DMS53 treated with DMSO at 0.1 percent for 48 hours (cell line): ENCODE results near the gene ABLIM2.

Experiments
- DNase-seq: peaks from one replicate; lab custom pipeline; 2025; ENCODE audit not compliant: unreplicated experiment; lab: John Stamatoyannopoulos, UW

The ABLIM2 gene

GRCh38 chr4:8073206-8073863 is 85.3 kb downstream of the ABLIM2 start:
- no peak for DNase-seq

DNA sequence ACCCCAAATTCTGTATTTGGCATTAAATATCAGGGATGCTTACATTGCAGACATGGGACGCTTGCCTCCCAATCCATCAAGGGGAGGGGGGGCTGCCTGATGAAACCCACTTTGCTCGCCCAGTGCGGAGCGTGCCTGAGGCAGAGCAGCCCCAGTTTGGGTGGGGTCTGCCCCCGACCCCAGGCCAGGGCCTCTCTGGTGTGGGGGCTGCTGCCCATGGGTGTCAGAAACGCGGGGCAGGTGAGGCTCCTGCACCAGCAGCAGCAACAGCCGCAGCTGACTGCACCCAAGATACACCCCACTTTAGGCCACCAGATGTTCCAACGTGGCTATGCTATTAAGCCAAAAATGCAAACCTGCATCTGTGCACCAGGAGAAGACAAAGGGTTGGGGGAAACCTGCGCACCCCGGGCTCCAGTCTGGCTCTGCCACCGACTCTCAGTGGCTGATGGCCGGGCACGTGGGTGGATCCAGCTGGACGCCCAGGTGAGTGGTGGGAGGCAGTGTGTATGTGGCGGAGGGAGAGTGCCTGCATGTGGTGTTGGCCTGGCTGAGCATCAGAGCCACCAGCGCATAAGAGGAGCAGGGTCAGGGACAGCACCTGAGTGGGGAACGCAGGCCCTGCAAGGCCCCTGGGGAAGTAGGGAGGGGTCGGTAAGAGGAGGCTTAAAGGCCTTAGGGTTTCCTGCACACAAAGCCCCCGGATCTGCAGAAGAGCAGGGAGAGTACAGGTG is 86.2 kb downstream of the ABLIM2 start:
- DNase-seq = no peak

GRCh38 chr4:8071766-8072165 is 86.8 kb downstream of the ABLIM2 start:
- DNase-seq = no peak

DNA sequence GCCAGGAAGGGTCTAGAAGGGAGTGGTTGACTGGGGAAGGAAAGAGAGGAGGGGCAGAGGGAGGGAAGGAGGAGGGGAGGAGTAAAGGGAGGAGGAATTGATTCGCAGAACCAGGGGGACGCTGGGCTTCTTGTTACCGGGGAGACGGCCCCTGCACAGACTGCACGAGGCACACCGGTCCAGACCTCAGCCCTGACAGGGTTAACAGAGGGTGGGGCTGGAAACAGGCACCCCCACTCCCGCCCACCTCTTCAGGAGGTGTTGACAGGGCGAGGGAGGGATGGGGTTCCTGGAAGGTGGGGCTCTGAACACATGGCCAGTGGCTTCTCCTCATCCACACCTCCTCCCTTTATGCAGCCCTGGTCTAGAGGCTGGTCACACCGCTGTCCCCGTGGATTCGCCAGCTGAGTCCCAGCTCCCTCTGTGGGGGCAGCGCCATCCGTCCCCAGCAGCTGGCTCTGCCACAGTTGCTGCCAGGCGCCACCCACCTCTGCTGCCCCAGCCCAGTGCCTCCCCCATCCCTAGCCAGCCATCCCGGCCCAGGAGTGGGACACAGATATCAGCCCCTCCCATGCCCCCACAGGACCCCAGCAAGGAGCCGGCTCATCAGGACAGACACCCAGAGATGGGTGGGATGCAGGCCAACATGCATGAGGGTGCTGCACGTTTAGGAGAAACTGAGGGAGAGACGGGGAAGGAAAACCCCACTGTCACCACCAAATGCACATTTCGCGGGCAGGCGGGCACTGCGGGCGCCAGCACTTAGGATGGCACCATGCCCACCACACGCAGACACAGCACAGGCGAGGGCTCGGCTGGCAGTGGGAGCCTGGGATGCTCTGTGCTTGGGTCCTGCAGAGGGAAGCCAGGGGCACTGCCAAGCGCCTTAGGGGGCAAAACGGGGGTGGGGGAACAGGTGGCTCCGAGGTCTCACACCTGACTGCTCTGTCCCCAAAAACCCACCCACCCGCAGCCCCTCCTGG is 87.6 kb downstream of the ABLIM2 start:
- DNase-seq = no peak

DNA sequence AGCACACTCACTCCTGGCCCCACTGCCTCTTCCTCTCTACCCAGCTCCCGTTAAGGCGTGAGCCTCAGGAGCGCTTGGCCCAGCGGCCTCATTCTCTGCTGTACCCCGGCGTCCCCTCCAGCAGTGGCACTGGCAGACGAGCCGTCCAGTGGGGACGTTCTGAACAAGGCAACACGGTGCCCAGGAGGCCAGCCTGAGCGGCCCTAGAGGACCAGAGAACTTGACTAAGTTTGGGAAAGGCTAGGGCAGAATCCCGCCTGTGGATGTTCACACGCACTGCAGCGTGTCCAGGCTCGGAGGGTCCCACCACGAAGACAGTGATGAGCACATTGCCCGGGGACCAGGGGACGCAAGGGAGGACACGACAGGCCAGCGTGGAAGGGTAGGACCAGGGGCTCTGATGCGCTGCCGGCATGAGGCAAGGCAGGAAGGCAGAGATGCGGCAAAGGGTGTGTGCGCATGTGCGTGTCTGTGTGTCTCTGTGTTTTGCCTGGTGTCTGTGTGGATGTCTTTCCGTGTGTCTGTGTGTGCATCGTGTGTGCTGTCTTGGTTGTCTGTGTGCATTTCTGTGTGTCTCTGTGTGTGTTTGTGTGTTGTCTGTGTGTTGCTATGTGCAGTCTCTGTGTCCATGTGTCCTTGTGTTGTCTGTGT is 89.4 kb downstream of the ABLIM2 start:
- DNase-seq = no peak

GRCh38 chr4:8067945-8068896 is 90.4 kb downstream of the ABLIM2 start:
- no peak for DNase-seq

- DNase-seq = no peak
Measured at GRCh38 chr4:8067274-8067936, 91.2 kb downstream of the ABLIM2 start.

GRCh38 chr4:8066336-8066931 is 92.2 kb downstream of the ABLIM2 start:
- DNase-seq = no peak

GRCh38 chr4:8063974-8064563 is 94.5 kb downstream of the ABLIM2 start:
- no peak for DNase-seq

DNA sequence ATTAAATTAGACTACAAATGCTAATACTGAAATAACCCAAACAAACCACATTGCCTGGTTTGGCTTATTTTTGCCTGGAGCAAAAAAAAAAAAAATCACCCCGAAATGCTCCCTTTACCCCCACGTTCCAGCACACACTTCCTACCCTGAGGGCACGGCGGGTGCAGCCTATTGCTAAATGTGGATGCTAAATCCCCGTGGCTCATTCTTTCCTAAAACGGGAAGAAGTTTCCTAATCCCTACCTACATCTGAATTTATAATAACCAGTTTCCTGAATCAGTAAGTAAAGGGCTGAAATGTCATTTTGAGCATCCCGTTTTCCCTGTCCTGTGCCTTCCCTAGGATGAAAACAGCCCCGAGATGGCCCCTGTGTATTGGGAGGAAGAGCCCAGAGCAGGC is 97.0 kb downstream of the ABLIM2 start:
- no peak for DNase-seq

DNA sequence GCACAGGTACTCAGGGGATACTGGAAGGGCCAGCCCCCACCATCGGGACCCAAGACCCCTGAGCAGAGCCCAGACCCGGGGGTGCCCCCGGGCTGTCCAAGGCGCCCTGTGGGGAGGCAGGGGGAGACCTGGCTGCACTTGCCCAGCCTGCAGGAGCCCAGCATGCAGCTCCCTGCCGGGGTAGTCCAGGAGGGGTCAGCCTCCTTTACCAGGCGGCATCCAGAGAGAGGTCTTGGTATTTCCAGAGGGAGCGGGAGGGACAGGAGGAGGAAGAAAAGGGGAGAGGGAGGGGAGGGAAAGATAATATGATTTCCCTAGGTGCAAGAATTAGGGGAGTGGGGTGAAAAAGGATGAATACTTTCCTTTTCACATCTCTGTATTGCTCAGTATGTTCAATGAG is 97.5 kb downstream of the ABLIM2 start:
- no peak for DNase-seq

GRCh38 chr4:8060632-8061031 is 98.0 kb downstream of the ABLIM2 start:
- DNase-seq = no peak

DNA sequence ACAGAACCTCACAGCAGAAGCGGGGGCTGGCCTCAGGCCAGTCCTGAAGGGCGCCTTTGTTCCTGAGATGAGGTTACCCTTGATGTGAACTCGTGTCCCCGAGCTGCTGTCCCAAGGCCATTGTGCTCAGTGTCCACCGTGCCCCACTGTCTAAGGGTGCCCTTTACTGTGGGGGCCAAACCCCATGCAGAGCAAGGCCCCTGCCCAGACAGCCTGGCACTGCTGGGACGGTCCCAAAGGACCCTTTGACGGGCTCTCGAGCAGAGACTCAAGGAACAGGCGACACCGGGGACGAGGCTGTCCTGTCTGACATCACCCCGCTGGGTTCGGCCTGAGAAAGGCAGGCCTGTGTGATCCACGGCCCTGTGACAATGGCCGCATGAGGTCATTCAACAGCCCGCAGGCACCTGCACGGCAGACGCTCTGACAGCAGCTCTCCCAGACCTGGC is 100.6 kb downstream of the ABLIM2 start:
- DNase-seq = no peak

DNA sequence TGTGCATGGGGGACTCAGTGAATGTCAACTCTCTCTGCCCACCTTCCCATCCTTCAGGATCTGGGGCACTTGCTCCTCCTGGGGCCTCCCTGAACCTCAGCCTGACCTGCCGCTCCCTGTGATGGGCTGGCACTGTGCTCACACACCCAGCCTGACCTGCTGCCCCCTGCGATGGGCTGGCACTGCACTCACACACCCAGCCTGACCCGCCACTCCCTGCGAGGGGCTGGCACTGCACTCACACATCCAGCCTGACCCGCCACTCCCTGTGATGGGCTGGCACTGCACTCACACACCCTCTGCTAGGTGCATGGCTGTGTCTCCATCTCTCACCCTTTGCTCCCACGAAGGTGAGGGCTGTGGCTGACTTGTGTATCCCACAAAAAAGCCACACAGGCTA is 103.4 kb downstream of the ABLIM2 start:
- no peak for DNase-seq

DNA sequence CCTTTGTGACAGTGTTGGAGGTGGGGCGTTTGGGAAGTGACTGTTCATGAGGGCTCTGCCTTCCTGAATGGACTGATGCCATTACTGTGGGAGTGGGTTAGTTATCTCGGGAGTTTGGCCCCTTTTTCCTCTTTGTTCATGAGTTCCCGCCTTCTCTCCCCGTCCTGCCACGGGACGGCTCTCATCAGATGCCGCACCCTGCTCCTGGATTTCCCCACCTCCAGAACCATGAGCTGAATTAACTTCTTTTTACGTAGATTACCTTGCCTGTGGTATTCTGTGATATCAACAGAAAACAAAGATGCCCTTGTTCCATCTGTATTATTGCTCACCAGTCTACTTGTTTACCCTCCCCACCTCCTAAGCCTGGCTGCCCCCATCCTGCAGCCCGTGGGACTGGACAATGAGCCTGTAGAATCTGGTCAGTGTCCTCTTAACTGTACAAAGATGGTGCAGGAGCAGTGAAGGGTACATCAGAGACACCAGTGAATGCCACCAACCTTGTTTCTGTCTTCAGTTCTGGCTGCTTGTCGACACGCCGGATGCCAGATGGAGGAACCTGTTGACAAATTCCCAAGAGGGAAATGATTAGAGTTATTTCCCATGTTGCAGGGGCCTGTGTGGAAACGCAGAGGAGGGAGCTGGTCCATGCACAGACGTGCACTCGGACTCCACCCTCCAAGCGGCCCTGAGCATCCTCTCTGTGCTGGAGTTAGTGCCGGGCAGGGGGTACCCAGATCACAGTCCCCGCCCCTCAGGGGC is 104.7 kb downstream of the ABLIM2 start:
- DNase-seq = no peak

- DNase-seq = no peak
Measured at GRCh38 chr4:8052160-8052691, 106.4 kb downstream of the ABLIM2 start.

DNA sequence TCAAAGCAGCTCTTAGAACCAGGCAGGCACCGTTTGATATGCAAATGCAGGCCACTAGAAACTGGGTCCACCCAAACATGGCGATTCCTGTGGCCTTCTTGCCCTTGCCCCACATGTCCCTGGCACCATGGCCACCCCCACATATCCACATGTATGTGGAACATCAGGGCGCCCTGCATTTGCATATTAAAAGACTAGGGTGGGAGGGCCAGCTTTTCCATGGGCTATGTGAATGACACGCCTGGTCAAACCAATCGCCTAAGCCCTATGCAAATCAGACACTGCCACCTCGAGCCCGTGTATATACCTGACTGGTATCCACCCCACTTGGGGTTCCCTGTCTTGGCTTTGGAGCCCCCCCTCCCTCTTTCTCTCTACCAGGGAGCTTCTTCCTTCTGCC is 107.0 kb downstream of the ABLIM2 start:
- no peak for DNase-seq
